Ascending aorta (tissue), 2 donors: ENCODE results near the gene USP10. TPM values are rescaled to one million over a fixed set of nuclear protein-coding genes. Genes with fewer than 3 reads are reported as not detected.

Experiments used
- DNase-seq, 2 donors: peaks; one replicate each; pipeline ENCODE4 v3.0.0-alpha.2; 2019; ENCODE audit warnings: low spot score in 2 of 2
- H3K27ac ChIP-seq, 2 donors: fragments of 200-600 bp; sonication (generic); one replicate each; pipeline ENCODE4 v1.5.1; 2016 to 2017; ENCODE audit warnings: mild to moderate bottlenecking in 1 of 2
- H3K27me3 ChIP-seq: fragments of 200-600 bp; sonication (generic); one replicate; pipeline ENCODE4 v1.5.1; 2017
- H3K36me3 ChIP-seq, 2 donors: fragments of 200-600 bp; sonication (generic); one replicate each; pipeline ENCODE4 v1.5.1; 2016
- H3K4me1 ChIP-seq, 2 donors: fragments of 200-600 bp; sonication (generic); one replicate each; pipeline ENCODE4 v1.5.1; 2016 to 2017; ENCODE audit warnings: mild to moderate bottlenecking in 1 of 2
- H3K4me3 ChIP-seq, 2 donors: fragments of 200-600 bp; sonication (generic); one replicate each; pipeline ENCODE4 v1.5.1; 2016 to 2017; ENCODE audit warnings: mild to moderate bottlenecking in 1 of 2
- H3K9me3 ChIP-seq, 2 donors: fragments of 200-600 bp; sonication (generic); one replicate each; pipeline ENCODE4 v1.5.1; 2016
- CTCF ChIP-seq, 3 experiments: fragments of 200-600 bp in 2 of 3; fragments of 450-650 bp in 1 of 3; sonication (generic) in 2 of 3; IDR thresholded peaks; one replicate each; pipeline ENCODE4 v1.5.1; 2016 to 2019; ENCODE audit warnings: antibody characterized with exemption in 3 of 3, mild to moderate bottlenecking in 1 of 3, moderate library complexity in 1 of 3
- intact Hi-C: fragments of 100-400 bp; cut with DNase I; formaldehyde crosslinking; loops from one replicate; pipeline ENCODE4 v1.15.1; 2023
- total RNA-seq: library from RNA; depleted of rRNA; stranded (reverse); fragments of >200 nt; gene quantifications from one replicate; pipeline ENCODE4 v1.1.0, GENCODE V29; 2016

USP10 gene
- total RNA-seq, 1 donor from 2014 or later: 27.8 TPM

- Histone ChIP-seq H3K4me1 (peaks cover 4 to 9% of the 10 kb centered on the region in 2 donors), H3K36me3 (no peaks in the 10 kb centered on the region), H3K4me3 (no peak overlapping the region), H3K27me3 (no peaks in the 10 kb centered on the region), H3K27ac (no peak overlapping the region), H3K9me3 (no peaks in the 10 kb centered on the region)
- no peak for TF ChIP-seq CTCF (IDR thresholded peaks at IDR 0.05)
- intact Hi-C loops: loop anchor here (1.0 to 5.0 kb wide), 5 partner anchors 53 to 214 kb away; partner anchors contain the start of gene KLHL36
- no peak for DNase-seq
Observed at GRCh38 chr16:84725481-84726078, 25.8 kb downstream of the USP10 start.

DNA sequence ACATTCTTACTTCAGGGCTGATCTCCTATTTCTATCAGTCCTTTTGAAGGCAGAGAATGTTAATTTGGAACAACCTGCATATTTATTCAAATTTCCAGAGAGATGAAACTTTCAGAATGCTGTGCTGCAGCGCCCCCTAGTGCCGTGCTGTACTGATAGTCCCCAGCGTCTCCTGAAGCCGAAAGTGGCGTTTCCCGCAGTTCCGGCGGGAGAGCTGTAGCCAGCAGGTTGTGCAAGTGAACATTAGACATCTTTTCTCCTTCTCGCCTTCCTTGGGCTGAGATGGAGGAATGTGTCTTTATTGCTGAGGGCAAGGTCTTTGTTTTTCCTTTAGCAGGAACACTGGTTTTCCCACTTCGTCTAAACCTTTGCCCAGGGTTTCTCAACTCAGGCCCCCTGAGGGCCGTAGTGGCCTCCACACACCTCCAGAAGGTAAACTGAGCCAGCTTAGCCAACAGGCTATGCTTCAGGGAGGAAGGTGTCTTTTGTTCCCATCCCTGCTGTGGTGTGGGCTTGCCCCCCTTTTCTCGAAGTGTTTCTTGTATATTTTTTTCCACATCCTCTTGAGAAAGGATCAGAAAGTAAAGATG, 26.4 kb downstream of the USP10 start:
- Histone ChIP-seq H3K9me3 (no peaks in the 10 kb centered on the region), H3K27ac (peak overlapping the region in 1 of 2 donors; percentile 10), H3K36me3 (no peaks in the 10 kb centered on the region), H3K27me3 (no peaks in the 10 kb centered on the region), H3K4me1 (peaks cover 6 to 14% of the 10 kb centered on the region in 2 donors), H3K4me3 (peak overlapping the region in 1 of 2 donors; percentile 11)
- peak; percentile 50 to 94 for DNase-seq
- intact Hi-C loops: loop anchor here (1.0 to 5.0 kb wide), 5 partner anchors 54 to 215 kb away; partner anchors contain the start of gene KLHL36
- TF ChIP-seq CTCF (IDR thresholded peaks at IDR 0.05): peak; percentile 89 to 92 (median 89)

- Histone ChIP-seq H3K9me3 (no peaks in the 10 kb centered on the region), H3K27ac (peak overlapping the region in 1 of 2 donors; percentile 10), H3K36me3 (no peaks in the 10 kb centered on the region), H3K4me3 (no peak overlapping the region), H3K4me1 (peaks cover 6 to 14% of the 10 kb centered on the region in 2 donors), H3K27me3 (no peaks in the 10 kb centered on the region)
- no peak for DNase-seq
- intact Hi-C loops: loop anchor here (1.0 to 5.0 kb wide), 5 partner anchors 55 to 216 kb away; partner anchors contain the start of gene KLHL36
- TF ChIP-seq CTCF (IDR thresholded peaks at IDR 0.05): no peak
Observed at GRCh38 chr16:84726669-84727467, 27.1 kb downstream of the USP10 start.

- H3K9me3 ChIP-seq: no peaks in the 10 kb centered on the region
- DNase-seq: no peak
- intact Hi-C loops: loop anchor here (5.0 kb wide), 1 partner anchor 202 kb away; no protein-coding TSS in a partner anchor
- TF ChIP-seq CTCF (IDR thresholded peaks at IDR 0.05): no peak
- peaks cover 6 to 17% of the 10 kb centered on the region in 2 donors for H3K4me1 ChIP-seq
- H3K27me3 ChIP-seq: no peaks in the 10 kb centered on the region
- no peaks in the 10 kb centered on the region for H3K36me3 ChIP-seq
- no peak overlapping the region for H3K4me3 ChIP-seq
- H3K27ac ChIP-seq: no peak overlapping the region
Observed at GRCh38 chr16:84728853-84729424, 29.1 kb downstream of the USP10 start.

DNA sequence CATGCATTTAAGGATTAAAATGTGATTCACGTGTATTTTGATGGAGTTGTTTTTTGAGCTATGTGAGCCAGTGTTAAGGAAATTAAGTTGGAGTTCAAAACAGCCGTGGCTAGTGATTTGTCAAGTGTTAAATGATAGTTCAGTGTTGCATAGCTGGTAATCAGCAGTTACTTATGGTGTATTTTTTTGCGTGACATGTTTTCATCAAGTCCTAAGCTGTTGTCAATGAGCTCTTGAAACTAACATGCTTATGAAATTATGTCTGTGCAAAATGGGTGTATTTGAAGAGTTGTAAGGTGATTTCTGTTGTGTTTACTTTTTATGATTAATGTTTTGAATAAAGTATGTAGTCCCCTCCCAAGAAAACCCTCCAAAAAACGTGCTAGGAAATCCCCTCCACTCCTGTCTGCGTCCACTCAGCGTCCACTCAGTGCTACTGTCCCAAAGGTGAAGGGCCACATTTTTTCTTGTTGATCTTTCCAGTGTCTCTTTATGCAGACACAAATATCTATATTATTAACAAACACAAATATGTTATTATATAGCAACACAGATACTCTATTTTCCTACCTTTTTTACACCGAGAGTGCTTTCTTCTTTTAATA, 30.0 kb downstream of the USP10 start:
- TF ChIP-seq CTCF (IDR thresholded peaks at IDR 0.05): no peak
- Histone ChIP-seq H3K27ac (peak overlapping the region; percentile 64 to 69), H3K27me3 (no peaks in the 10 kb centered on the region), H3K9me3 (no peaks in the 10 kb centered on the region), H3K4me1 (peaks cover 6 to 17% of the 10 kb centered on the region in 2 donors), H3K4me3 (peak overlapping the region; percentile 11 to 36), H3K36me3 (no peaks in the 10 kb centered on the region)
- intact Hi-C loops: loop anchor here (5.0 kb wide), 1 partner anchor 203 kb away; no protein-coding TSS in a partner anchor
- DNase-seq: no peak
